GM19324 (cell line): ENCODE results near the gene EPS8L2.
"Not testable (repeated sequence)": the region's sequence is repeated elsewhere in the genome, so short reads cannot be mapped to it uniquely, and the experiment has no call there.

Experiments
- ATAC-seq: cut with Tn5 transposase; IDR thresholded peaks from one replicate; pipeline ENCODE4 v1.9.1; 2021; ENCODE audit warnings: mild to moderate bottlenecking, moderate library complexity; ENCODE audit not compliant: unreplicated experiment, low FRiP score

Gene EPS8L2

GRCh38 chr11:724049-724777 lies 18.2 kb downstream of the EPS8L2 start:
- no peak for ATAC-seq

- ATAC-seq, result no peak
Measured at GRCh38 chr11:724778-725386, 18.9 kb downstream of the EPS8L2 start.

GRCh38 chr11:725624-726202 lies 19.7 kb downstream of the EPS8L2 start:
- no peak for ATAC-seq

- ATAC-seq, result no peak
Measured at GRCh38 chr11:726278-727220, 20.5 kb downstream of the EPS8L2 start.

GRCh38 chr11:727281-727701 lies 21.3 kb downstream of the EPS8L2 start:
- ATAC-seq, result no peak

GRCh38 chr11:727859-728748 lies 22.1 kb downstream of the EPS8L2 start:
- ATAC-seq, result no peak

- no peak for ATAC-seq
Measured at GRCh38 chr11:728901-729491, 23.0 kb downstream of the EPS8L2 start.

GRCh38 chr11:729492-730074 lies 23.6 kb downstream of the EPS8L2 start:
- no peak for ATAC-seq

GRCh38 chr11:733072-733471 lies 27.0 kb downstream of the EPS8L2 start:
- no peak for ATAC-seq

GRCh38 chr11:734541-734940 lies 28.5 kb downstream of the EPS8L2 start:
- ATAC-seq, result not testable (repeated sequence)

GRCh38 chr11:737366-737765 lies 31.3 kb downstream of the EPS8L2 start:
- no peak for ATAC-seq

GRCh38 chr11:737899-738298 lies 31.9 kb downstream of the EPS8L2 start:
- not testable (repeated sequence) for ATAC-seq

- ATAC-seq, result no peak
Measured at GRCh38 chr11:742156-742546, 36.1 kb downstream of the EPS8L2 start.

GRCh38 chr11:742571-743201 lies 36.7 kb downstream of the EPS8L2 start:
- ATAC-seq, result no peak

GRCh38 chr11:745428-745827 lies 39.4 kb downstream of the EPS8L2 start:
- ATAC-seq, result no peak

GRCh38 chr11:746289-747157 lies 40.5 kb downstream of the EPS8L2 start:
- peak; percentile 48 for ATAC-seq

GRCh38 chr11:747158-748006 lies 41.4 kb downstream of the EPS8L2 start, which contains the start of gene TALDO1:
Gene TALDO1, plus strand, starts transcription at chr11:747464. Its CDS starts 18 bp downstream, at chr11:747482.
- peak; percentile 88 for ATAC-seq
